Epithelial cell of proximal tubule (primary cell): ENCODE data around the gene ADAP1. TPM values are rescaled to one million over a fixed set of nuclear protein-coding genes. Genes with fewer than 3 reads are reported as not detected.
A peak's percentile ranks its signal among the peaks of the same experiment; 100 is the strongest.
"Not testable (repeated sequence)": the region's sequence is repeated elsewhere in the genome, so short reads cannot be mapped to it uniquely, and the experiment has no call there.

Experiments used
- DNase-seq: peaks from one replicate; pipeline ENCODE4 v3.0.0-alpha.2; 2011; ENCODE audit warnings: low read depth
- H3K4me3 ChIP-seq: 2 replicates; pipeline ENCODE4 v1.5.1; 2011; ENCODE audit warnings: low read depth, mild to moderate bottlenecking, low read length
- CTCF ChIP-seq: conservative IDR thresholded peaks from 2 replicates; pipeline ENCODE4 v1.5.1; 2012; ENCODE audit warnings: low read depth, mild to moderate bottlenecking, low read length
- total RNA-seq: library from RNA; depleted of rRNA; stranded (reverse); fragments of >200 nt; gene quantifications from 2 replicates; pipeline ENCODE4 v1.2.3, GENCODE V29; 2015

The ADAP1 gene
- total RNA-seq, 1 donor from 2014 or later = 7.2 TPM

- TF ChIP-seq CTCF = peak; percentile 74
- H3K4me3 ChIP-seq = peak overlapping the region; percentile 21
- not testable (repeated sequence) for DNase-seq
These were observed 45.7 kb downstream of the ADAP1 start for GRCh38 chr7:908591-909357.

- no peak overlapping the region for H3K4me3 ChIP-seq
- no peak for DNase-seq
- TF ChIP-seq CTCF = no peak
These were observed 46.3 kb downstream of the ADAP1 start for GRCh38 chr7:908159-908581.

DNA sequence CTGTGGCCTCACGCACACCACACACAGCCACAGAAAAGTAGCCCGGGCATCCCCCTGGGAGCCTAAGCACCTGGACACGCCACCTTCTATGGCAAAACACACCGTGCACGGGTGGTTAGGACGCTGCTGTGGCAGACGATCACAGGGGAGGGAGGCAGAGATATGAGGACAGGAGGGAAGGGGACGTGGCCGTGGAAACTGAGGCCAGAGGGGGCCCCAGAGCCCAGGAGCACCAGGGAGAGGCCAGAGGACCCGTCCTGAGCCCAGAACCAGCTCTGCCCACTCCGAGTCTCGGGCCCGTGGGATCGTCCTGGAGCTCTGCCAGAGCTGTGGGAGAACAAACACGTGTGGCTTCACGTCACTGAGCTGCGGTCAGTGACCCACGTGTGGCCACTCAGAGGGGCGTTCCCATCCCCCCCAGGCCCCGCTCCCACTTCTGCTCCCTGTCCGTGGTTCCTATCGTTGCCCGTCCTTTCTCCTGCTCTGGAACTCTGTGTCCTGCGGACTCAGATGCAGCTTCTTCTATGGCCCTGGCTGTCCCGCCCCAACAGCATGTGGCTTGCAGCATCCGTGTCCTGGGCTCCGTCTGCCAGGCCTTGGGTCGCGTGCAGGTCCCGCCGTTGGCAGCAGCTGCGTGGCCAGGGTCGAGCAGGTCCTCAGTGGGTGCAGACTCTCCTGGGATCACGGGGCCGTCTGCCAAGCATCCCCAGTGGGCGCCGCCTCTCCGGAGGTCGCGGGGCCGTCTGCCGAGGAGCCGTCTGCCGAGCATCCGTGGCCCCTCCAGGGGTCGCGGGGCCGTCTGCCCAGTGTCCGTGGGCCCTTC, 47.1 kb downstream of the ADAP1 start:
- TF ChIP-seq CTCF = no peak
- DNase-seq = no peak
- H3K4me3 ChIP-seq = no peak overlapping the region

GRCh38 chr7:906776-907157, 47.7 kb downstream of the ADAP1 start:
- no peak for DNase-seq
- H3K4me3 ChIP-seq = no peak overlapping the region
- TF ChIP-seq CTCF = no peak

DNA sequence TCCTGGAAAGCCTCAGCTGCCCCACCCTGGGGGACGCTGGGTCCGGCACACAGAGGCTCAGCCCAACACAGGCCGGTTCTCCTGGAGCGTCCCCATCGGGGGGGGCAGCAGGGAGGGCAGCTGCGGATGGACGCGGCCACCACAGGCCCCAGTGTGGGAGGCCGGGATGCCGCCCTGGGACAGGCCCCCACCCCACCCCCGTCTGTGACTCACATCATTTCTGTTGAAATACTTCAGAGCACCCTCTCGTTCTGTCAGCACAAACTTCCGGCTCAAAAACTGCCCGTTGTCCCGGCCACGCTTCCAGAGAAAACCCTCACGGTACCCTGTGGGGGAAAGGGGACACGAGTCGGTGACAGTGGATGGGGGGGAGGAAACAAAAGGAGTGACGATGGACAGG, 49.6 kb downstream of the ADAP1 start:
- no peak for TF ChIP-seq CTCF
- H3K4me3 ChIP-seq = no peak overlapping the region
- no peak for DNase-seq

DNA sequence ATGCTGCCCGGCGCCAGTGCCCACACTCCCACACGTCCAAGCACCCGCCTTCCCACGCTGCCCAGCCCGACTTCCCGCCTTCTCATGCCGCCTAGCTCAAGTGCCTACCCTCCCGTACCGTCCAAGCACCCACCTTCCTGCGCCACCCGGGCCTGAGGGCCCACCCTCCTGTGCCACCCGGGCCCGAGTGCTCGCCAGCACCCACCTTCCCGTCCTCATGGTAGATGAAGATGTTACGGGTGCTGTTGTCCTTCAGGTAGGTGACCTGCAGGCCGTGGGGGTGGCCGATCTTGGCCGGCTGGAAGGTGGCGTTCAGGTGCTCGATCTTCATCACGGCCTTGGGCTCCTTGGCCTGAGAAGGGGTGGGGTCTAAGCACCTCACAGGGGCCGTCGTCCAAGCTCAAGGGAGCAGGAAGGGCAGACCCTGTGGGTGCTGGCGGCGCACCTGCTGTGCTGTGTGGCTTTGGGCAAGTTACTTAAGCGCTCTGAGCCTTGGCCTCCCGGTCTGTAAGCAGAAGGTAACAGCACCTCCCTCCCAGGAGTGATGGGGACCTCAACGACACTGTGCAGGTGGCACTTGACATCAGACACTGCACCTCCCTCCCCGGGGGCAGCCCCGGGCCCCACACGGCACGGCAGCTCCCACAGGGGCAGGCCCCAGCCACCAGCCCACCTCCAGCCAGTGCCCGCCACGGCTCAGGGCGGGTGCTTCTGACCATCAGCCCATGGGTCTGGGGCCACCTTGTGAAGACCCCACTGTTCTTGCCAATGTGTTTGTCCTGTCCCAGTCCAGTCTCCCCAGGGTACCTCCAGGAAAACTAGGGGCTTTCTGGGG, 50.3 kb downstream of the ADAP1 start:
- no peak overlapping the region for H3K4me3 ChIP-seq
- no peak for TF ChIP-seq CTCF
- no peak for DNase-seq
